ENCODE measurements around the gene CTPS1. TPM values are rescaled to one million over a fixed set of nuclear protein-coding genes. Genes with fewer than 3 reads are reported as not detected.

CTPS1 gene
- total RNA-seq, 1 experiment from 2014 or later = 43.8 TPM

GRCh38 chr1:41023279-41023990 lies 43.9 kb downstream of the CTPS1 start:
- no peak for DNase-seq (ENCODE audit: low spot score)

- no peak for DNase-seq (ENCODE audit: low spot score)
Observed at GRCh38 chr1:41024953-41025352, 45.5 kb downstream of the CTPS1 start.

GRCh38 chr1:41025979-41026819 lies 46.7 kb downstream of the CTPS1 start:
- no peak for DNase-seq (ENCODE audit: low spot score)

GRCh38 chr1:41028034-41028642 lies 48.6 kb downstream of the CTPS1 start:
- no peak for DNase-seq (ENCODE audit: low spot score)

GRCh38 chr1:41030872-41031616 lies 51.5 kb downstream of the CTPS1 start:
- no peak for DNase-seq (ENCODE audit: low spot score)

- no peak for DNase-seq (ENCODE audit: low spot score)
Observed at GRCh38 chr1:41032147-41032546, 52.7 kb downstream of the CTPS1 start.

- no peak for DNase-seq (ENCODE audit: low spot score)
Observed at GRCh38 chr1:41033272-41033671, 53.8 kb downstream of the CTPS1 start.

GRCh38 chr1:41037116-41037903 lies 57.8 kb downstream of the CTPS1 start:
- no peak for DNase-seq (ENCODE audit: low spot score)

- no peak for DNase-seq (ENCODE audit: low spot score)
Observed at GRCh38 chr1:41038110-41038509, 58.6 kb downstream of the CTPS1 start.

GRCh38 chr1:41041614-41042270 lies 62.2 kb downstream of the CTPS1 start:
- DNase-seq (ENCODE audit: low spot score) = no peak

GRCh38 chr1:41044187-41044586 lies 64.7 kb downstream of the CTPS1 start:
- no peak for DNase-seq (ENCODE audit: low spot score)

GRCh38 chr1:41045740-41046139 lies 66.2 kb downstream of the CTPS1 start:
- no peak for DNase-seq (ENCODE audit: low spot score)

- no peak for DNase-seq (ENCODE audit: low spot score)
Observed at GRCh38 chr1:41046347-41046775, 66.9 kb downstream of the CTPS1 start.

- no peak for DNase-seq (ENCODE audit: low spot score)
Observed at GRCh38 chr1:41048540-41048939, 69.0 kb downstream of the CTPS1 start.

GRCh38 chr1:41051022-41051421 lies 71.5 kb downstream of the CTPS1 start:
- DNase-seq (ENCODE audit: low spot score) = no peak

- no peak for DNase-seq (ENCODE audit: low spot score)
Observed at GRCh38 chr1:41053316-41053715, 73.8 kb downstream of the CTPS1 start.

- DNase-seq (ENCODE audit: low spot score) = no peak
Observed at GRCh38 chr1:41056907-41057306, 77.4 kb downstream of the CTPS1 start.

Measured in A172 (cell line).